ENCODE measurements around the gene STX18. TPM values are rescaled to one million over a fixed set of nuclear protein-coding genes. Genes with fewer than 3 reads are reported as not detected.
A peak's percentile ranks its signal among the peaks of the same experiment; 100 is the strongest.

Gene STX18
- total and polyA plus RNA-seq, 2 donors from 2014 or later: 37.2 to 66.8 TPM

- Histone ChIP-seq H3K27me3 (ENCODE audit: control insufficient read depth, insufficient read depth, low read length) (no peaks in the 10 kb centered on the region), H3K9me3 (ENCODE audit: control insufficient read depth in 2 of 3, insufficient read depth in 1 of 3, low read length in 3 of 3) (no peaks in the 10 kb centered on the region), H3K36me3 (ENCODE audit: control insufficient read depth in 2 of 3, insufficient read depth in 3 of 3, low read length in 3 of 3) (peaks cover 2 to 37% (median 29%) of the 10 kb centered on the region in 3 donors), H3K9ac (ENCODE audit: low read length in 3 of 3) (no peak overlapping the region), H3K27ac (ENCODE audit: low read depth in 2 of 2, low read length in 2 of 2) (no peak overlapping the region), H3K4me1 (ENCODE audit: control insufficient read depth in 2 of 3, insufficient read depth in 2 of 3, low read depth in 1 of 3, low read length in 3 of 3) (no peaks in the 10 kb centered on the region), H3K4me3 (ENCODE audit: low read length in 3 of 3) (no peak overlapping the region)
- no peak for TF ChIP-seq CTCF (IDR thresholded peaks at IDR 0.05; ENCODE audit: borderline replicate concordance, extremely low read depth, insufficient read depth)
- FAIRE-seq: no peak
- intact Hi-C loops (cut with DNase I): no loop called here
- DNase-seq: peak in 1 of 5 donors; percentile 38
These were observed 121.4 kb downstream of the STX18 start for GRCh38 chr4:4420421-4420820.

DNA sequence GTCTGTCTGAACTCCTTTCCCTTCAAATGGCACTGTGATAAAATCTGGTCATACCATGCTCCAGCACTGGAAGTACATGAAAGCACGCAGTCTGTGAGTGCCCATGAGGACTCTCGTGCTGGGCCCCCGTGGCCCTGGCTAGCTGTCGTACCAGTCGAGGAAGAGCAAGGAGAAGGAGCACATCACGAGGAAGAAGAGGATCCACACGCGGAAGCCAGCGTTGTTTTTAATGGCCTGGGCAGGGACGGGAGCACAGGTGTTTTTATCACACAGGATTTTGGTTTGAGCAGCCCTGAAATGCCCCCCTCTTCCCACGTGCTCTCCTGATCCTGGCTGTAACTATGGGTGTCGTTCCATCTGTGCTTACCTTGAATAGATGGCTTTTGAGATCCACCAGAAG lies 122.0 kb downstream of the STX18 start:
- no peak overlapping the region for H3K4me3 ChIP-seq (ENCODE audit: low read length in 3 of 3)
- no peak overlapping the region for H3K9ac ChIP-seq (ENCODE audit: low read length in 3 of 3)
- no peak for TF ChIP-seq CTCF (IDR thresholded peaks at IDR 0.05; ENCODE audit: borderline replicate concordance, extremely low read depth, insufficient read depth)
- H3K27me3 ChIP-seq (ENCODE audit: control insufficient read depth, insufficient read depth, low read length): no peaks in the 10 kb centered on the region
- FAIRE-seq (no peak), DNase-seq (peak in 1 of 5 donors; percentile 26)
- no peaks in the 10 kb centered on the region for H3K9me3 ChIP-seq (ENCODE audit: control insufficient read depth in 2 of 3, insufficient read depth in 1 of 3, low read length in 3 of 3)
- no peak overlapping the region for H3K27ac ChIP-seq (ENCODE audit: low read depth in 2 of 2, low read length in 2 of 2)
- intact Hi-C loops (cut with DNase I): no loop called here
- H3K4me1 ChIP-seq (ENCODE audit: control insufficient read depth in 2 of 3, insufficient read depth in 2 of 3, low read depth in 1 of 3, low read length in 3 of 3): no peaks in the 10 kb centered on the region
- peaks cover 2 to 37% (median 24%) of the 10 kb centered on the region in 3 donors for H3K36me3 ChIP-seq (ENCODE audit: control insufficient read depth in 2 of 3, insufficient read depth in 3 of 3, low read length in 3 of 3)

- H3K36me3 ChIP-seq (ENCODE audit: control insufficient read depth in 2 of 3, insufficient read depth in 3 of 3, low read length in 3 of 3): peaks cover 2 to 31% (median 23%) of the 10 kb centered on the region in 3 donors
These were observed 123.0 kb downstream of the STX18 start for GRCh38 chr4:4418676-4419390.

More at GRCh38 chr4:4418676-4419390, 123.0 kb downstream of the STX18 start:
- no peaks in the 10 kb centered on the region for H3K4me1 ChIP-seq (ENCODE audit: control insufficient read depth in 2 of 3, insufficient read depth in 2 of 3, low read depth in 1 of 3, low read length in 3 of 3)
- peak in 4 of 5 donors; percentile 44 to 52 (median 48) for DNase-seq
- no peaks in the 10 kb centered on the region for H3K27me3 ChIP-seq (ENCODE audit: control insufficient read depth, insufficient read depth, low read length)
- FAIRE-seq: no peak
- no peak for TF ChIP-seq CTCF (IDR thresholded peaks at IDR 0.05; ENCODE audit: borderline replicate concordance, extremely low read depth, insufficient read depth)
- no peak overlapping the region for H3K27ac ChIP-seq (ENCODE audit: low read depth in 2 of 2, low read length in 2 of 2)
- H3K9me3 ChIP-seq (ENCODE audit: control insufficient read depth in 2 of 3, insufficient read depth in 1 of 3, low read length in 3 of 3): no peaks in the 10 kb centered on the region
- H3K4me3 ChIP-seq (ENCODE audit: low read length in 3 of 3): no peak overlapping the region
- intact Hi-C loops (cut with DNase I): no loop called here
- H3K9ac ChIP-seq (ENCODE audit: low read length in 3 of 3): no peak overlapping the region
